B cell (primary cell): ENCODE data around the gene PKP1. TPM values are rescaled to one million over a fixed set of nuclear protein-coding genes. Genes with fewer than 3 reads are reported as not detected.

Experiments used
- ATAC-seq: fragments of 200-7000 bp; cut with Tn5 transposase; one replicate; pipeline ENCODE4 v1.10.0; 2021; ENCODE audit warnings: low read depth, mild to moderate bottlenecking, moderate number of reproducible peaks, moderate library complexity
- CTCF ChIA-PET: fragments of 350-600 bp; sonication (Branson Sonifier 250); formaldehyde crosslinking; loops from one replicate; lab custom pipeline; 2021; ENCODE audit warnings: antibody characterized with exemption, inconsistent platforms; lab: Charles Lee
- POLR2A ChIA-PET: fragments of 350-600 bp; sonication (Branson Sonifier 250); formaldehyde crosslinking; loops from one replicate; lab custom pipeline; 2021; ENCODE audit warnings: antibody characterized with exemption; lab: Charles Lee
- DNase-seq: peaks from one replicate; pipeline ENCODE4 v3.0.0; 2013
- H2AFZ ChIP-seq: 2 replicates; pipeline ENCODE4 v1.6.1; 2012; ENCODE audit warnings: mild to moderate bottlenecking, low read depth, low read length; ENCODE audit not compliant: insufficient read depth, poor library complexity, severe bottlenecking
- H3K27ac ChIP-seq, 2 donors: 1 replicate in 1 of 2; 2 replicates in 1 of 2; pipeline ENCODE4 v1.5.1; 2012 to 2013; ENCODE audit warnings: low read length in 2 of 2, mild to moderate bottlenecking in 2 of 2, moderate library complexity in 1 of 2
- H3K27me3 ChIP-seq, 4 experiments: fragments of 200-600 bp in 1 of 4; sonication (generic) in 1 of 4; replicated peaks in 1 of 4; 1 replicate in 2 of 4; 2 replicates in 2 of 4; pipeline versions ENCODE4 v1.6.1 to v1.7.0; 2013 to 2016; ENCODE audit warnings: low read length in 3 of 4, mild to moderate bottlenecking in 2 of 4, mixed read lengths in 1 of 4, moderate library complexity in 1 of 4; ENCODE audit not compliant: insufficient read depth in 4 of 4, control insufficient read depth in 3 of 4; ENCODE audit errors: control extremely low read depth in 1 of 4
- H3K36me3 ChIP-seq, 2 experiments: replicated peaks in 1 of 2; 1 replicate in 1 of 2; 2 replicates in 1 of 2; pipeline versions ENCODE4 v1.6.1 to v1.7.1; 2013; ENCODE audit warnings: low read length in 1 of 2; ENCODE audit not compliant: insufficient read depth in 2 of 2, control insufficient read depth in 1 of 2; ENCODE audit errors: control extremely low read depth in 1 of 2, extremely low read depth in 1 of 2
- H3K4me1 ChIP-seq, 2 donors: fragments of 200-600 bp in 1 of 2; sonication (generic) in 1 of 2; 1 replicate in 1 of 2; 2 replicates in 1 of 2; pipeline versions ENCODE4 v1.5.1 to v1.6.1; 2013 to 2017; ENCODE audit warnings: low read length in 2 of 2; ENCODE audit not compliant: control insufficient read depth in 2 of 2, insufficient read depth in 2 of 2
- H3K4me2 ChIP-seq: replicated peaks from 2 replicates; pipeline ENCODE3; 2012; ENCODE audit warnings: mild to moderate bottlenecking, low read depth, low read length; ENCODE audit not compliant: poor library complexity, severe bottlenecking
- H3K4me3 ChIP-seq, 5 experiments: fragments of 200-600 bp in 1 of 5; sonication (generic) in 1 of 5; 1 replicate in 3 of 5; 2 replicates in 2 of 5; pipeline versions ENCODE4 v1.5.1 to v1.7.0; 2011 to 2016; ENCODE audit warnings: low read length in 4 of 5, mild to moderate bottlenecking in 4 of 5, low read depth in 2 of 5, control low read depth in 1 of 5, moderate library complexity in 1 of 5; ENCODE audit not compliant: insufficient read depth in 1 of 5; ENCODE audit errors: control extremely low read depth in 1 of 5, extremely low read depth in 1 of 5
- H3K79me2 ChIP-seq: fragments of 200-600 bp; sonication (generic); one replicate; pipeline ENCODE4 v1.6.0; 2016; ENCODE audit warnings: low read length; ENCODE audit not compliant: control insufficient read depth, insufficient read depth
- H3K9ac ChIP-seq: fragments of 200-600 bp; sonication (generic); 2 replicates; pipeline ENCODE4 v1.6.1; 2017; ENCODE audit warnings: mild to moderate bottlenecking, low read length, moderate library complexity
- H3K9me3 ChIP-seq, 3 donors: one replicate each; pipeline versions ENCODE4 v1.6.1 to v1.7.1; 2013; ENCODE audit warnings: low read length in 2 of 3; ENCODE audit not compliant: control insufficient read depth in 2 of 3, insufficient read depth in 1 of 3; ENCODE audit errors: control extremely low read depth in 1 of 3
- H4K20me1 ChIP-seq: 2 replicates; pipeline ENCODE4 v1.6.0; 2012; ENCODE audit warnings: mild to moderate bottlenecking, low read length; ENCODE audit not compliant: insufficient read depth, control insufficient read depth, poor library complexity, severe bottlenecking
- H3K27ac Mint-ChIP-seq: one replicate; pipeline ENCODE4 v1.8.0; 2021; ENCODE audit warnings: mixed read lengths
- H3K27me3 Mint-ChIP-seq: one replicate; pipeline ENCODE4 v1.8.0; 2021; ENCODE audit warnings: mixed read lengths
- H3K4me1 Mint-ChIP-seq: one replicate; pipeline ENCODE4 v1.8.0; 2021; ENCODE audit warnings: mixed read lengths
- H3K4me3 Mint-ChIP-seq: one replicate; pipeline ENCODE4 v1.8.0; 2021; ENCODE audit warnings: mixed read lengths
- H3K9me3 Mint-ChIP-seq: one replicate; pipeline ENCODE4 v1.8.0; 2022; ENCODE audit warnings: mixed read lengths; ENCODE audit not compliant: insufficient read depth
- CTCF ChIP-seq: fragments of 200-600 bp; IDR thresholded peaks from one replicate; pipeline ENCODE4 v1.8.0; 2022; ENCODE audit warnings: antibody characterized with exemption, mild to moderate bottlenecking
- EZH2 ChIP-seq: IDR thresholded peaks from 2 replicates; pipeline ENCODE4 v1.6.1; 2012; ENCODE audit warnings: borderline replicate concordance, low read depth, mild to moderate bottlenecking, moderate library complexity, low read length; ENCODE audit not compliant: insufficient read depth, poor library complexity, severe bottlenecking
- WGBS: methylation state at CpG from one replicate; pipeline ENCODE4 v1.1.5; 2013; ENCODE audit warnings: missing lambda C conversion rate; ENCODE audit not compliant: insufficient coverage; 5-methylcytosine and 5-hydroxymethylcytosine counted together
- intact Hi-C: fragments of 100-400 bp; cut with micrococcal nuclease; formaldehyde crosslinking; loops from one replicate; pipeline ENCODE4 v1.10.0; 2022
- polyA plus RNA-seq: library from polyadenylated mRNA; depleted of rRNA; stranded (reverse); fragments of >200 nt; gene quantifications from 2 replicates; pipeline ENCODE4 v1.2.3, GENCODE V29; 2012
- total RNA-seq, 2 donors: library from RNA; stranded (reverse); fragments of 120-200 nt in 1 of 2; gene quantifications; 1 replicate in 1 of 2; 2 replicates in 1 of 2; pipeline versions ENCODE4 v1.2.3 to v1.2.4, GENCODE V29; 2013 to 2022

PKP1 gene
- total and polyA plus RNA-seq, 2 donors (not counting 1 experiment from before 2014, with no cell fraction given), result not detected

- Histone ChIP-seq H3K9ac (no peak overlapping the region), H3K79me2 (no peaks in the 10 kb centered on the region), H3K4me3 (no peak overlapping the region), H2AFZ (no peak overlapping the region), H3K36me3 (no peaks in the 10 kb centered on the region), H3K27ac (no peak overlapping the region), H4K20me1 (no peaks in the 10 kb centered on the region), H3K4me2 (no peak overlapping the region), H3K4me1 (no peaks in the 10 kb centered on the region), H3K27me3 (peaks cover 0 to 3% (median 0%) of the 10 kb centered on the region in 4 experiments), H3K9me3 (no peaks in the 10 kb centered on the region)
- ChIA-PET CTCF (interaction anchor here (1.0 kb wide), 1 partner anchor 107 kb away, joined by 3 read pairs; no protein-coding TSS in a partner anchor), POLR2A (no interaction called here)
- intact Hi-C loops, result no loop called here
- no peaks in the 10 kb centered on the region for H3K9me3 Mint-ChIP-seq
- ATAC-seq (no peak), DNase-seq (no peak)
- peaks cover 17% of the 10 kb centered on the region for H3K27me3 Mint-ChIP-seq
- 100% methylated on average over 1 of the region's 4 CpGs for WGBS
- no peak overlapping the region for H3K27ac Mint-ChIP-seq
- no peak for TF ChIP-seq EZH2
- TF ChIP-seq CTCF, result no peak
- H3K4me3 Mint-ChIP-seq, result no peak overlapping the region
- no peaks in the 10 kb centered on the region for H3K4me1 Mint-ChIP-seq
Measured at GRCh38 chr1:201329801-201330200, 46.5 kb downstream of the PKP1 start.

GRCh38 chr1:201330541-201330940 lies 47.2 kb downstream of the PKP1 start:
- peaks cover 0 to 3% (median 0%) of the 10 kb centered on the region in 4 experiments for H3K27me3 ChIP-seq
- Mint-ChIP-seq H3K27me3 (peaks cover 17% of the 10 kb centered on the region), H3K4me1 (no peaks in the 10 kb centered on the region), H3K4me3 (no peak overlapping the region), H3K27ac (no peak overlapping the region), H3K9me3 (no peaks in the 10 kb centered on the region)
- H3K4me3 ChIP-seq, result no peak overlapping the region
- DNase-seq (no peak), ATAC-seq (no peak)
- ChIA-PET CTCF (interaction anchor here (1.0 kb wide), 1 partner anchor 108 kb away, joined by 3 read pairs; no protein-coding TSS in a partner anchor), POLR2A (no interaction called here)
- no peaks in the 10 kb centered on the region for H3K36me3 ChIP-seq
- no peak overlapping the region for H3K27ac ChIP-seq
- H3K9ac ChIP-seq, result no peak overlapping the region
- H3K79me2 ChIP-seq, result no peaks in the 10 kb centered on the region
- no peaks in the 10 kb centered on the region for H3K4me1 ChIP-seq
- 85% methylated on average over 2 of the region's 2 CpGs for WGBS
- TF ChIP-seq EZH2 (no peak), CTCF (no peak)
- no peak overlapping the region for H2AFZ ChIP-seq
- no peaks in the 10 kb centered on the region for H3K9me3 ChIP-seq
- no peaks in the 10 kb centered on the region for H4K20me1 ChIP-seq
- intact Hi-C loops, result no loop called here
- no peak overlapping the region for H3K4me2 ChIP-seq
